ENCODE results near the gene APOBEC3B. TPM values are rescaled to one million over a fixed set of nuclear protein-coding genes. Genes with fewer than 3 reads are reported as not detected.
"Not testable (repeated sequence)": the region's sequence is repeated elsewhere in the genome, so short reads cannot be mapped to it uniquely, and the experiment has no call there.

APOBEC3B gene
- total RNA-seq, 1 donor from 2014 or later, result not detected

DNA sequence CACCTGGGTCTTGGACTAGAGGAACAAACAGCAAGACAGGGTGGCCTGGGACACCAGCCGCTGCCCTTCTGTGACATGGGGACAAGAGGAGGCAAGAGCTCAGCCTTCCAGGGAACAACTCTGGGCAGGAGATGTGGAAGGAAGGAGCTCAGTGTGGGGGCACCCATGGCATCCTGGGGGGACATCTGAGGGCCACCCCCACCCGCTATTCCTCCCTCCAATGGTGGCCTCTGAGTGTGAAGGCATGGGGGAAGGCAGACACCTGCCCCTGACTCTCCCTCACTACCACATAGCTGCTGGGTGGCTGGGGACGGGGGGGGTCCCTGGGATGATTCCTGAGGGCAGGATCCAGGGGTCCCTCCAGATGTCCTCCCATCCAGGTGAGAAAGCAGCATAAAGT is 4.5 kb downstream of the APOBEC3B start:
- Histone ChIP-seq H3K36me3 (no peaks in the 10 kb centered on the region), H3K79me2 (ENCODE audit: low read depth) (no peaks in the 10 kb centered on the region), H3K4me2 (no peak overlapping the region), H3K27me3 (no peaks in the 10 kb centered on the region), H3K4me1 (peaks cover 1% of the 10 kb centered on the region), H3K27ac (no peak overlapping the region), H3K9me3 (ENCODE audit: low read depth) (no peaks in the 10 kb centered on the region), H3F3A (ENCODE audit: low read depth) (peaks cover 3% of the 10 kb centered on the region), H4K20me1 (ENCODE audit: low read depth) (no peaks in the 10 kb centered on the region), H3K9ac (no peak overlapping the region), H2AFZ (replicated peaks) (no peak overlapping the region), H3K4me3 (no peak overlapping the region)
- Mint-ChIP-seq H3K4me3 (no peak overlapping the region), H3K36me3 (peaks cover 4% of the 10 kb centered on the region), H3K27ac (peak overlapping the region; percentile 69), H3K27me3 (ENCODE audit: insufficient read depth, low read depth) (peaks cover 7% of the 10 kb centered on the region), H3K9me3 (peaks cover 9% of the 10 kb centered on the region), H3K4me1 (peaks cover 10% of the 10 kb centered on the region)
- DNase-seq (ENCODE audit: low spot score), result no peak
- TF ChIP-seq EZH2 (IDR thresholded peaks at IDR 0.05), result no peak
- no peak for TF ChIP-seq EZH2phosphoT487 (IDR thresholded peaks at IDR 0.05)
- TF ChIP-seq CTCF (IDR thresholded peaks at IDR 0.05), result no peak

DNA sequence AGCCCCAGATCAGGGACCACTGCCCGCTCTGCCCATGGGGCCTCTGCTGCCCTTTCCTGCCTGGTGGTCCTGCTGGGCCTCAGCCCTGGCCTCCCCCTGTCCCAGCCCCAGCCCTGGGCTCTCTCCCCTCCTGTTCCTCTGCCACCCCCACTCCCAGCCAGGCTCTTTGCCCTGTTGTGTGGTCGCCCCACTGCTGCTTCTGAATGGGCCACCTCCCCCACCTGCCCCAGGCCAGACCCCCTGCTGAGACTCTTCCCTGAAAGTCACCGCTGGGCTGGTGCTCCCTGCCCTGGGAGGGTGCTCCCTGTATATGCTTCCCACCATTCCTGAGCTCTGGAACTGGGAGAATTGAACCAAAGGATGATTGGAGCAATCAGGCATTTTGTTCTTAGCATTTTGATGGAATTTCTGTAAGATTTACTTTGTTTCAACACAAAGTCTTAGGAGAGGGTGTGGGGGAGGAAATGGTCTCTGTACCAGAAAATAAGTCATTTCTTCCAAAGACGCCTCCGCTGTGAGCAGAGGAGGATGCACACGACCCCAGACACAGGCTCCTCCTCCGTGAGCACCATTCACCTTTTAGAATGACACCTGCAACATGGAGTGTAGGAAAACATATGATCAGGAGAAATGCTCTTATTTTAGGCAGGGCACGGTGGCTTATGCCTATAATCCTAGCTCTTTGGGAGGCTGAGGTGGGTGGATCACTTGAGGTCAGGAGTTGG is 5.2 kb downstream of the APOBEC3B start:
- Histone ChIP-seq H3F3A (ENCODE audit: low read depth) (no peaks in the 10 kb centered on the region), H3K27ac (no peak overlapping the region), H3K4me1 (no peaks in the 10 kb centered on the region), H3K9me3 (ENCODE audit: low read depth) (no peaks in the 10 kb centered on the region), H4K20me1 (ENCODE audit: low read depth) (no peaks in the 10 kb centered on the region), H3K27me3 (no peaks in the 10 kb centered on the region), H3K79me2 (ENCODE audit: low read depth) (no peaks in the 10 kb centered on the region), H3K4me2 (no peak overlapping the region), H2AFZ (replicated peaks) (no peak overlapping the region), H3K4me3 (no peak overlapping the region), H3K36me3 (no peaks in the 10 kb centered on the region), H3K9ac (no peak overlapping the region)
- no peak for DNase-seq (ENCODE audit: low spot score)
- H3K9me3 Mint-ChIP-seq, result peaks cover 9% of the 10 kb centered on the region
- peaks cover 4% of the 10 kb centered on the region for H3K27me3 Mint-ChIP-seq (ENCODE audit: insufficient read depth, low read depth)
- H3K4me3 Mint-ChIP-seq, result no peak overlapping the region
- H3K27ac Mint-ChIP-seq, result peak overlapping the region; percentile 66
- TF ChIP-seq EZH2 (IDR thresholded peaks at IDR 0.05) (no peak), CTCF (IDR thresholded peaks at IDR 0.05) (no peak), EZH2phosphoT487 (IDR thresholded peaks at IDR 0.05) (no peak)
- peaks cover 4% of the 10 kb centered on the region for H3K36me3 Mint-ChIP-seq
- peaks cover 5% of the 10 kb centered on the region for H3K4me1 Mint-ChIP-seq

DNA sequence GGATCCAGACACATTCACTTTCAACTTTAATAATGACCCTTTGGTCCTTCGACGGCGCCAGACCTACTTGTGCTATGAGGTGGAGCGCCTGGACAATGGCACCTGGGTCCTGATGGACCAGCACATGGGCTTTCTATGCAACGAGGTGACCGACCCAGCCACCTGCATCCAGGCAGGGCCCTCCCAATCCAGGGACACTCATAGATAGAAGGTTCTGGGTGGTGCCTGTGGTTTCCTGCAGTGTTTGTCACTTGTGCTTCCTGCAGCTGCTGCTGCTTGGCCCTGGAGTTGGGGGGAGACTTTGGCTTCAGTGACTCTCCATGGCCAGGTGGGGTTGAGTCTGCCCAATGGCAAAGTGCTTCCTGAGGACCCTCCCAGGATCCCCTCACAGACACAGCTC is 7.3 kb downstream of the APOBEC3B start:
- H3K4me1 Mint-ChIP-seq, result peaks cover 14% of the 10 kb centered on the region
- peaks cover 2% of the 10 kb centered on the region for H3K9me3 Mint-ChIP-seq
- Histone ChIP-seq H3F3A (ENCODE audit: low read depth) (no peaks in the 10 kb centered on the region), H3K4me1 (peaks cover 6% of the 10 kb centered on the region), H2AFZ (replicated peaks) (no peak overlapping the region), H3K27me3 (no peaks in the 10 kb centered on the region), H3K9ac (no peak overlapping the region), H3K79me2 (ENCODE audit: low read depth) (no peaks in the 10 kb centered on the region), H3K36me3 (no peaks in the 10 kb centered on the region), H3K4me3 (no peak overlapping the region), H3K27ac (no peak overlapping the region), H3K9me3 (ENCODE audit: low read depth) (no peaks in the 10 kb centered on the region), H3K4me2 (no peak overlapping the region), H4K20me1 (ENCODE audit: low read depth) (no peaks in the 10 kb centered on the region)
- no peak for DNase-seq (ENCODE audit: low spot score)
- no peak overlapping the region for H3K27ac Mint-ChIP-seq
- TF ChIP-seq CTCF (IDR thresholded peaks at IDR 0.05) (no peak), EZH2phosphoT487 (IDR thresholded peaks at IDR 0.05) (no peak), EZH2 (IDR thresholded peaks at IDR 0.05) (no peak)
- no peaks in the 10 kb centered on the region for H3K36me3 Mint-ChIP-seq
- H3K4me3 Mint-ChIP-seq, result no peak overlapping the region
- peaks cover 6% of the 10 kb centered on the region for H3K27me3 Mint-ChIP-seq (ENCODE audit: insufficient read depth, low read depth)

- not testable (repeated sequence) for H3K9me3 ChIP-seq (ENCODE audit: low read depth); H3K4me1 ChIP-seq; H3K4me3 ChIP-seq; H3F3A ChIP-seq (ENCODE audit: low read depth); H3K36me3 Mint-ChIP-seq; H3K9me3 Mint-ChIP-seq; H3K27me3 ChIP-seq; H3K4me3 Mint-ChIP-seq; H3K79me2 ChIP-seq (ENCODE audit: low read depth); H3K27ac ChIP-seq; H4K20me1 ChIP-seq (ENCODE audit: low read depth); H3K36me3 ChIP-seq; H3K9ac ChIP-seq
- Mint-ChIP-seq H3K4me1 (peaks cover 14% of the 10 kb centered on the region), H3K27ac (peak overlapping the region; percentile 87), H3K27me3 (ENCODE audit: insufficient read depth, low read depth) (peaks cover 14% of the 10 kb centered on the region)
- peak overlapping the region; percentile 50 for H2AFZ ChIP-seq (replicated peaks)
- DNase-seq (ENCODE audit: low spot score), result peak; percentile 77
- H3K4me2 ChIP-seq, result peak overlapping the region; percentile 47
These were observed 10.8 kb downstream of the APOBEC3B start for GRCh38 chr22:38992871-38993371.
